Ovary (tissue), 9 donors: ENCODE results near the gene CENPO. TPM values are rescaled to one million over a fixed set of nuclear protein-coding genes. Genes with fewer than 3 reads are reported as not detected.

Experiments
- DNase-seq, 5 donors: peaks; one replicate each; pipeline ENCODE4 v3.0.0-alpha.2; 2019 to 2020
- H3K27ac ChIP-seq, 2 donors: fragments of 200-600 bp; one replicate each; pipeline versions ENCODE4 v1.5.1 to v1.8.0; 2019 to 2022
- H3K27me3 ChIP-seq: fragments of 200-600 bp; one replicate; pipeline ENCODE4 v1.8.0; 2022
- H3K36me3 ChIP-seq: fragments of 200-600 bp; sonication (generic); one replicate; pipeline ENCODE4 v1.5.1; 2019
- H3K4me1 ChIP-seq: one replicate; pipeline ENCODE4 v1.8.1; 2013; ENCODE audit warnings: mild to moderate bottlenecking, moderate library complexity; ENCODE audit not compliant: insufficient read depth
- H3K4me3 ChIP-seq: fragments of 200-600 bp; sonication (generic); one replicate; pipeline ENCODE4 v1.5.1; 2017
- H3K9me3 ChIP-seq, 2 donors: fragments of 200-600 bp in 1 of 2; sonication (generic) in 1 of 2; one replicate each; pipeline versions ENCODE4 v1.5.1 to v1.8.1; 2013 to 2019; ENCODE audit warnings: mild to moderate bottlenecking in 1 of 2, moderate library complexity in 1 of 2
- EP300 ChIP-seq: sonication (generic); formaldehyde crosslinking; IDR thresholded peaks from one replicate; pipeline ENCODE4 v1.6.1; 2017; ENCODE audit warnings: antibody characterized with exemption
- POLR2A ChIP-seq: fragments of 450-650 bp; IDR thresholded peaks from one replicate; pipeline ENCODE4 v1.6.1; 2017; ENCODE audit warnings: antibody characterized with exemption, mild to moderate bottlenecking, moderate library complexity
- WGBS, 3 donors: extraction: QIAGEN DNeasy Blood & Tissue Kit in 1 of 3; methylation state at CpG; one replicate each; pipeline versions ENCODE4 v1.1.5 to v1.1.7; 2013 to 2017; 5-methylcytosine and 5-hydroxymethylcytosine counted together
- intact Hi-C, 4 donors: fragments of 100-400 bp; cut with DNase I; formaldehyde crosslinking; loops; one replicate each; pipeline versions ENCODE4 v1.11.0 to v1.15.1; 2022 to 2023
- polyA plus RNA-seq, 2 donors: library from polyadenylated mRNA; stranded (reverse); fragments of 200-250 nt in 1 of 2; fragments of 350-450 nt in 1 of 2; fragmentation: Illumina TruSeq in 1 of 2; extraction: RNeasy Lipid Tissue Mini Kit (QIAGEN cat#74804) in 1 of 2; gene quantifications; one replicate each; pipeline ENCODE4 v1.2.3, GENCODE V29; 2013 to 2014
- total RNA-seq, 7 donors: library from RNA; depleted of rRNA in 2 of 7; stranded (reverse); fragments of >200 nt in 2 of 7; fragmentation: NEBNext Ultra II Directional in 3 of 7; extraction: Animal tissue kit (Norgen Biotek cat#: 25700) in 3 of 7; gene quantifications; one replicate each; pipeline versions ENCODE4 v1.1.0 to v1.2.4, GENCODE V29; 2016 to 2023
- TF ChIP-seq, protein P1 (sequence below), 3 donors: fragments of 450-650 bp in 2 of 3; fragments of 200-600 bp in 1 of 3; IDR thresholded peaks; one replicate each; pipeline versions ENCODE4 v1.5.1 to v1.8.0; 2016 to 2022; ENCODE audit warnings: antibody characterized with exemption in 3 of 3, mild to moderate bottlenecking in 1 of 3
- donor health status: DM: no; HTN: no; CAD: no; lungs with moderate emphysema.
- donor health status: DM: no; HTN: no; CAD: no.
- donor health status: Bipolar disorder and iron deficiency.
- donor health status: DM: yes; HTN: yes; CAD: no.
- donor health status: DM: no; HTN: no; CAD: no.
- donor health status: DM: yes; HTN: yes; CAD: no.

Gene CENPO
- total and polyA plus RNA-seq, 9 donors: 1.0 to 4.7 (median 2.4) TPM

DNA sequence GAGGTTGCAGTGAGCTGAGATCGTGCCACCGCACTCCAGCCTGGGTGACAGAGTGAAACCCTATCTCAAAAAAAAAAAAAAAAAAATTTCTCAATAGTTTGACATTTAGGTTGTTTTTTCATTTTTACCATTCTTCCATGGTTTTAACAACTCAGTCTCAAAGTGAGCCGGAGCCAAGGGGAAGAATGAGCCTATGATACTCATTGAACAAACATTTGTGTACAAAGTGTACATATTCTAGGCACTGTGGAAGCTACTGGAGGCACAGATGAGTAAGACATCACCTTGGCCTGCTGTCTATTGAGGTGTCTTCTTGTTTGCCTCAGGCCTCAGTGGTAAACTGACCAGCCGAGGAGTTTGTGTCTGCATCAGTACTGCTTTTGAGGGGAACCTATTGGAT, 21.9 kb downstream of the CENPO start:
- Histone ChIP-seq H3K36me3 (no peaks in the 10 kb centered on the region), H3K27me3 (no peaks in the 10 kb centered on the region), H3K9me3 (no peaks in the 10 kb centered on the region), H3K27ac (no peak overlapping the region), H3K4me3 (no peak overlapping the region), H3K4me1 (peaks cover 2% of the 10 kb centered on the region)
- intact Hi-C loops: no loop called here
- DNase-seq: no peak
- 96 to 99% (median 98%) methylated on average over 4 of the region's 4 CpGs for WGBS, 3 donors
- TF ChIP-seq EP300 (no peak), POLR2A (no peak)
- TF ChIP-seq, protein P1, sequence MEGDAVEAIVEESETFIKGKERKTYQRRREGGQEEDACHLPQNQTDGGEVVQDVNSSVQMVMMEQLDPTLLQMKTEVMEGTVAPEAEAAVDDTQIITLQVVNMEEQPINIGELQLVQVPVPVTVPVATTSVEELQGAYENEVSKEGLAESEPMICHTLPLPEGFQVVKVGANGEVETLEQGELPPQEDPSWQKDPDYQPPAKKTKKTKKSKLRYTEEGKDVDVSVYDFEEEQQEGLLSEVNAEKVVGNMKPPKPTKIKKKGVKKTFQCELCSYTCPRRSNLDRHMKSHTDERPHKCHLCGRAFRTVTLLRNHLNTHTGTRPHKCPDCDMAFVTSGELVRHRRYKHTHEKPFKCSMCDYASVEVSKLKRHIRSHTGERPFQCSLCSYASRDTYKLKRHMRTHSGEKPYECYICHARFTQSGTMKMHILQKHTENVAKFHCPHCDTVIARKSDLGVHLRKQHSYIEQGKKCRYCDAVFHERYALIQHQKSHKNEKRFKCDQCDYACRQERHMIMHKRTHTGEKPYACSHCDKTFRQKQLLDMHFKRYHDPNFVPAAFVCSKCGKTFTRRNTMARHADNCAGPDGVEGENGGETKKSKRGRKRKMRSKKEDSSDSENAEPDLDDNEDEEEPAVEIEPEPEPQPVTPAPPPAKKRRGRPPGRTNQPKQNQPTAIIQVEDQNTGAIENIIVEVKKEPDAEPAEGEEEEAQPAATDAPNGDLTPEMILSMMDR (IDR thresholded peaks at IDR 0.05): no peak

DNA sequence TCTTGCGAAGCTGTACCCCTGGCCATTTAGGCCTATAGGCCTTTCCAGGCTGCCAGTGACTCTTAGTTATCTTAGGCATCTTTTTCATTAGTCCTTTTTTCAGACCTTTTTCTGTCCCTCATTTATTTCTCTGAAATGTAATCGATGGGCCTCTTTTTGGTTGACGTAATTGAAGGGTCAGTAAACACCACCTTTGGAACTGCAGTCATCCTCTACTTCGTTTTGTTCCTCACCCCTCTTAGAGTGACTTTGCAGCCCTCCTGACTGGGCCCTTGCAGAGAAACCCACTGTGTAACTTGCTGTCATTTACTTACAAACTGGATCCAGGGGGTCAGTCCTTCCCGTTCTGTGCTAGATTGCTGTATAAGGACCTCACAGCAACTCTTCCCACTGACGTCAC, 23.2 kb downstream of the CENPO start:
- intact Hi-C loops: no loop called here
- WGBS, 3 donors: 90 to 94% (median 93%) methylated on average over 6 of the region's 6 CpGs
- Histone ChIP-seq H3K27ac (no peak overlapping the region), H3K4me3 (no peak overlapping the region), H3K4me1 (peaks cover 2% of the 10 kb centered on the region), H3K9me3 (no peaks in the 10 kb centered on the region), H3K27me3 (no peaks in the 10 kb centered on the region), H3K36me3 (peaks cover 3% of the 10 kb centered on the region)
- no peak for TF ChIP-seq POLR2A
- TF ChIP-seq, protein P1 (IDR thresholded peaks at IDR 0.05): no peak
- no peak for TF ChIP-seq EP300
- DNase-seq: no peak

DNA sequence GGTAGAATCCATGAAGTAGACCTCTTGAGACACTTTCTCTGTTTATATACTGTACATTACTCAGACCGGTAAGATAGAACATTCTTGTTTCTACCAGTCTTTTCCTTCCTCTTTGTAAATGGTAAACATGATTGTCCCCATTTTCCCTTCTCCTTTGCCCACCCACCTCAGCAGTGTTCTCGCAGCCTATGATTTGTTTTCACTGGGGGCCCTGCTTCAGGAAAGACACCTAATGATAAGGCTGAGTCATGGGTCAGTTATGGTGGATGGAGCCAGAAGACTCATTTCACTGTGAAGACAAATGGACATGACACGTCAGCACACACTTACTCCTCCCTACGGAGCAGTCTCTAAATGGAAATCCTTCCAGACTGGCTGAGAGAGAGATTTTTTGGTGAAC, 23.7 kb downstream of the CENPO start:
- no peaks in the 10 kb centered on the region for H3K27me3 ChIP-seq
- DNase-seq: no peak
- TF ChIP-seq EP300 (no peak), POLR2A (no peak)
- TF ChIP-seq, protein P1 (IDR thresholded peaks at IDR 0.05): no peak
- intact Hi-C loops: no loop called here
- no peak overlapping the region for H3K27ac ChIP-seq
- H3K4me1 ChIP-seq: peaks cover 2% of the 10 kb centered on the region
- H3K9me3 ChIP-seq: no peaks in the 10 kb centered on the region
- WGBS, 3 donors: 65 to 77% (median 69%) methylated on average over 4 of the region's 4 CpGs
- peaks cover 3% of the 10 kb centered on the region for H3K36me3 ChIP-seq
- H3K4me3 ChIP-seq: no peak overlapping the region

DNA sequence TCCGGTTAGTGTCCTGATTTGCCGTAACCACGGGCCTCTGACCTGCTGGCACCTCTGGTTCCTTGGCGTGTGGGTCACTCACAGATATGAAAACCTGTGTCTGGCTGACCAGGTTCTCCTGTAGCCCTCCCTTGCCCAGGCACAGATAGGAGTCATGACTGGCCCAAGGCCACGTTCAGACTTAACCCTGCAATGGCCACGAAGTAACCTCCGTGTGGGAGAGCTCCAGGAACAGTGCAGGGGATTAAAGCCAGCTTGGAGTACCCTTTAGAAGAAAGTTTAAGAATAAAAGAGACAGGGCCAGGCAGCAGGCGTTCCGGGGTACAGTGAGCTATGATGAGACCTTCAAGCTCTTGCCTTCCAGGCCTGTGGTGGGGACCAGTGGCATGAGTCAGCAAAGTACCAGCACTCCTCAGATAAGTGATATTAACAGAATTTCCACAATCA, 25.5 kb downstream of the CENPO start:
- no peaks in the 10 kb centered on the region for H3K27me3 ChIP-seq
- WGBS, 3 donors: 25 to 43% (median 26%) methylated on average over 9 of the region's 9 CpGs
- TF ChIP-seq POLR2A (no peak), EP300 (no peak)
- TF ChIP-seq, protein P1 (IDR thresholded peaks at IDR 0.05): no peak
- H3K9me3 ChIP-seq: no peaks in the 10 kb centered on the region
- H3K27ac ChIP-seq: peak overlapping the region in 1 of 2 donors; percentile 31
- H3K36me3 ChIP-seq: peaks cover 3% of the 10 kb centered on the region
- peak in 1 of 5 donors; percentile 54 for DNase-seq
- intact Hi-C loops: no loop called here
- peaks cover 2% of the 10 kb centered on the region for H3K4me1 ChIP-seq
- H3K4me3 ChIP-seq: no peak overlapping the region
